GM23338 (cell line): ENCODE results near the gene MCC. TPM values are rescaled to one million over a fixed set of nuclear protein-coding genes. Genes with fewer than 3 reads are reported as not detected.

Source experiments
- ATAC-seq: fragments of 200-7000 bp; cut with Tn5 transposase; 3 replicates; pipeline ENCODE4 v1.9.1; 2020
- DNase-seq: peaks from one replicate; pipeline ENCODE4 v3.0.0-alpha.2; 2015; ENCODE audit warnings: low spot score
- H2AFZ ChIP-seq: fragments of 200-600 bp; sonication (generic); 2 replicates; pipeline ENCODE4 v1.8.0; 2016; ENCODE audit warnings: antibody characterized with exemption, mild to moderate bottlenecking, moderate library complexity
- H3F3A ChIP-seq: fragments of 200-600 bp; sonication (generic); replicated peaks from 2 replicates; pipeline ENCODE4 v1.8.0; 2017; ENCODE audit warnings: antibody characterized with exemption, mixed run types, low read depth
- H3K27ac ChIP-seq: fragments of 200-600 bp; sonication (generic); 2 replicates; pipeline ENCODE4 v1.6.1; 2016; ENCODE audit warnings: low read depth
- H3K27me3 ChIP-seq: fragments of 200-600 bp; sonication (generic); 2 replicates; pipeline ENCODE4 v1.8.0; 2016; ENCODE audit warnings: mild to moderate bottlenecking, mixed run types, moderate library complexity; ENCODE audit not compliant: insufficient read depth
- H3K36me3 ChIP-seq: fragments of 200-600 bp; sonication (generic); 2 replicates; pipeline ENCODE4 v1.8.0; 2016; ENCODE audit warnings: mild to moderate bottlenecking; ENCODE audit not compliant: insufficient read depth
- H3K4me1 ChIP-seq: fragments of 200-600 bp; sonication (generic); 2 replicates; pipeline ENCODE4 v1.8.0; 2016; ENCODE audit warnings: mild to moderate bottlenecking, moderate library complexity; ENCODE audit not compliant: insufficient read depth
- H3K4me2 ChIP-seq: fragments of 200-600 bp; sonication (generic); 2 replicates; pipeline ENCODE4 v1.7.1; 2017; ENCODE audit warnings: mixed run types
- H3K4me3 ChIP-seq: fragments of 200-600 bp; sonication (generic); 2 replicates; pipeline ENCODE4 v1.6.1; 2016; ENCODE audit warnings: mixed run types
- H3K79me2 ChIP-seq: fragments of 200-600 bp; sonication (generic); replicated peaks from 2 replicates; pipeline ENCODE4 v1.8.0; 2017; ENCODE audit warnings: mild to moderate bottlenecking; ENCODE audit not compliant: insufficient read depth
- H3K9me2 ChIP-seq: fragments of 200-600 bp; sonication (generic); 2 replicates; pipeline ENCODE4 v1.8.0; 2017; ENCODE audit not compliant: insufficient read depth
- H4K20me1 ChIP-seq: fragments of 200-600 bp; sonication (generic); replicated peaks from 2 replicates; pipeline ENCODE4 v1.8.0; 2017; ENCODE audit warnings: mild to moderate bottlenecking; ENCODE audit not compliant: insufficient read depth
- H3K27ac Mint-ChIP-seq: 2 replicates; pipeline ENCODE4 v1.8.0; 2020; ENCODE audit warnings: inconsistent platforms, mild to moderate bottlenecking, moderate library complexity, mixed read lengths
- H3K27me3 Mint-ChIP-seq: 3 replicates; pipeline ENCODE4 v1.8.0; 2022; ENCODE audit warnings: low read depth, mild to moderate bottlenecking, moderate library complexity, mixed read lengths, inconsistent platforms; ENCODE audit not compliant: insufficient read depth, poor library complexity
- H3K36me3 Mint-ChIP-seq: 3 replicates; pipeline ENCODE4 v1.8.0; 2021; ENCODE audit warnings: low read depth, mild to moderate bottlenecking, inconsistent platforms, moderate library complexity, mixed read lengths
- H3K4me1 Mint-ChIP-seq: 3 replicates; pipeline ENCODE4 v1.8.0; 2020; ENCODE audit warnings: mild to moderate bottlenecking, inconsistent platforms, mixed read lengths
- H3K4me3 Mint-ChIP-seq: 3 replicates; pipeline ENCODE4 v1.8.0; 2021; ENCODE audit warnings: moderate library complexity, mild to moderate bottlenecking, inconsistent platforms, mixed read lengths
- H3K9me3 Mint-ChIP-seq: 3 replicates; pipeline ENCODE4 v1.8.0; 2020; ENCODE audit warnings: moderate library complexity, mild to moderate bottlenecking, inconsistent platforms, mixed read lengths
- EZH2 ChIP-seq: fragments of 200-600 bp; sonication (generic); IDR thresholded peaks from one replicate; pipeline ENCODE4 v1.8.0; 2017; ENCODE audit warnings: antibody characterized with exemption, mild to moderate bottlenecking, low read depth; ENCODE audit not compliant: unreplicated experiment
- EZH2phosphoT487 ChIP-seq: fragments of 200-600 bp; sonication (generic); IDR thresholded peaks from one replicate; pipeline ENCODE4 v1.8.1; 2018; ENCODE audit warnings: antibody characterized with exemption; ENCODE audit not compliant: unreplicated experiment
- JUNB ChIP-seq: IDR thresholded peaks from one replicate; pipeline ENCODE4 v1.6.1; 2016; ENCODE audit warnings: antibody characterized with exemption; ENCODE audit not compliant: unreplicated experiment
- ZNF114 ChIP-seq: fragments of 250-450 bp; sonication (Bioruptor Pico); IDR thresholded peaks from 2 replicates; pipeline ENCODE4 v1.5.0; 2020; ENCODE audit warnings: mild to moderate bottlenecking, moderate library complexity
- polyA plus RNA-seq: library from polyadenylated mRNA; unstranded; fragments of >200 nt; fragmentation: Nextera tagmentation; extraction: Ambion mirVana; gene quantifications from 2 replicates; pipeline ENCODE4 v1.2.1, GENCODE V29; 2016
- total RNA-seq: library from RNA; depleted of rRNA; stranded (reverse); fragments of >200 nt; shearing (Covaris generic); gene quantifications from 2 replicates; pipeline ENCODE4 v1.2.3, GENCODE V29; 2014
- TF ChIP-seq, protein P1 (sequence below): IDR thresholded peaks from 2 replicates; pipeline ENCODE4 v1.6.1; 2016; ENCODE audit warnings: antibody characterized with exemption
- TF ChIP-seq, protein P2 (sequence below): fragments of 250-450 bp; sonication (Bioruptor Pico); IDR thresholded peaks from 2 replicates; pipeline ENCODE4 v1.5.0; 2020; ENCODE audit warnings: mild to moderate bottlenecking, moderate library complexity
- TF ChIP-seq, protein P3 (sequence below), 2 experiments: fragments of 200-600 bp in 1 of 2; sonication (generic) in 1 of 2; conservative IDR thresholded peaks; 2 replicates each; pipeline versions ENCODE4 v1.5.1 to v1.6.1; 2016 to 2017; ENCODE audit warnings: antibody characterized with exemption in 2 of 2, low read depth in 2 of 2, mild to moderate bottlenecking in 2 of 2, moderate library complexity in 1 of 2
- TF ChIP-seq, protein P4 (sequence below): IDR thresholded peaks from one replicate; pipeline ENCODE4 v1.6.1; 2018; ENCODE audit warnings: antibody characterized with exemption; ENCODE audit not compliant: unreplicated experiment

MCC gene
- total and polyA plus RNA-seq, 2 experiments from 2014 or later, result 3.8 to 10.1 TPM

DNA sequence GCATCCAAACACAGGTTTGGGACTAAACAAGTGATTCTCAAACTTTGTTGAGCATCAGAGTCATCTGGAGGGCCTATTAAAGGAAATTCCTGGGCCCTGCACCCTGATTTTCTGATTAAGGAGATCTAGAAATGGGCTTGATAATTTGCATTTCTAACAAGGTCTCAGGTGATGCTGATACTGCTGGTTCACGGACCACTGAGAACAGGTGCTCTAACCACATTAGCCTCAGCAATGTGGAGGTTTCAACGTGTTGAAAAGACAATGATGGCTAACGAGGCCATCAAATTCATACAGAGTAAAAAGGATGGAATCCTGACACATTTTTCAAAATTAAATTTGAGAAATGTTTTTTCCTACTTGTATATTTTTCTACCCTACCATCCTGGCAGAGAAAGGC, 225.6 kb downstream of the MCC start:
- Histone ChIP-seq H3K36me3 (no peaks in the 10 kb centered on the region), H3F3A (no peaks in the 10 kb centered on the region), H3K27me3 (no peaks in the 10 kb centered on the region), H3K4me1 (peaks cover 14% of the 10 kb centered on the region), H4K20me1 (no peaks in the 10 kb centered on the region), H3K79me2 (no peaks in the 10 kb centered on the region; the same call in 1 of the 2 replicates), H3K4me3 (no peak overlapping the region), H3K27ac (no peak overlapping the region), H3K4me2 (no peak overlapping the region), H3K9me2 (no peaks in the 10 kb centered on the region; the same call in 1 of the 2 replicates), H2AFZ (no peak overlapping the region)
- Mint-ChIP-seq H3K27ac (no peak overlapping the region), H3K9me3 (peaks cover 2% of the 10 kb centered on the region; the same call in 2 of the 3 replicates), H3K36me3 (peaks cover 6% of the 10 kb centered on the region), H3K4me1 (peaks cover 36% of the 10 kb centered on the region), H3K4me3 (no peak overlapping the region), H3K27me3 (peaks cover 2% of the 10 kb centered on the region)
- ATAC-seq, result no peak
- DNase-seq, result no peak
- no peak for TF ChIP-seq EZH2
- no peak for TF ChIP-seq JUNB
- TF ChIP-seq, protein P1, sequence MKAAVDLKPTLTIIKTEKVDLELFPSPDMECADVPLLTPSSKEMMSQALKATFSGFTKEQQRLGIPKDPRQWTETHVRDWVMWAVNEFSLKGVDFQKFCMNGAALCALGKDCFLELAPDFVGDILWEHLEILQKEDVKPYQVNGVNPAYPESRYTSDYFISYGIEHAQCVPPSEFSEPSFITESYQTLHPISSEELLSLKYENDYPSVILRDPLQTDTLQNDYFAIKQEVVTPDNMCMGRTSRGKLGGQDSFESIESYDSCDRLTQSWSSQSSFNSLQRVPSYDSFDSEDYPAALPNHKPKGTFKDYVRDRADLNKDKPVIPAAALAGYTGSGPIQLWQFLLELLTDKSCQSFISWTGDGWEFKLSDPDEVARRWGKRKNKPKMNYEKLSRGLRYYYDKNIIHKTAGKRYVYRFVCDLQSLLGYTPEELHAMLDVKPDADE, result no peak
- TF ChIP-seq EZH2phosphoT487, result no peak
- TF ChIP-seq, protein P2, sequence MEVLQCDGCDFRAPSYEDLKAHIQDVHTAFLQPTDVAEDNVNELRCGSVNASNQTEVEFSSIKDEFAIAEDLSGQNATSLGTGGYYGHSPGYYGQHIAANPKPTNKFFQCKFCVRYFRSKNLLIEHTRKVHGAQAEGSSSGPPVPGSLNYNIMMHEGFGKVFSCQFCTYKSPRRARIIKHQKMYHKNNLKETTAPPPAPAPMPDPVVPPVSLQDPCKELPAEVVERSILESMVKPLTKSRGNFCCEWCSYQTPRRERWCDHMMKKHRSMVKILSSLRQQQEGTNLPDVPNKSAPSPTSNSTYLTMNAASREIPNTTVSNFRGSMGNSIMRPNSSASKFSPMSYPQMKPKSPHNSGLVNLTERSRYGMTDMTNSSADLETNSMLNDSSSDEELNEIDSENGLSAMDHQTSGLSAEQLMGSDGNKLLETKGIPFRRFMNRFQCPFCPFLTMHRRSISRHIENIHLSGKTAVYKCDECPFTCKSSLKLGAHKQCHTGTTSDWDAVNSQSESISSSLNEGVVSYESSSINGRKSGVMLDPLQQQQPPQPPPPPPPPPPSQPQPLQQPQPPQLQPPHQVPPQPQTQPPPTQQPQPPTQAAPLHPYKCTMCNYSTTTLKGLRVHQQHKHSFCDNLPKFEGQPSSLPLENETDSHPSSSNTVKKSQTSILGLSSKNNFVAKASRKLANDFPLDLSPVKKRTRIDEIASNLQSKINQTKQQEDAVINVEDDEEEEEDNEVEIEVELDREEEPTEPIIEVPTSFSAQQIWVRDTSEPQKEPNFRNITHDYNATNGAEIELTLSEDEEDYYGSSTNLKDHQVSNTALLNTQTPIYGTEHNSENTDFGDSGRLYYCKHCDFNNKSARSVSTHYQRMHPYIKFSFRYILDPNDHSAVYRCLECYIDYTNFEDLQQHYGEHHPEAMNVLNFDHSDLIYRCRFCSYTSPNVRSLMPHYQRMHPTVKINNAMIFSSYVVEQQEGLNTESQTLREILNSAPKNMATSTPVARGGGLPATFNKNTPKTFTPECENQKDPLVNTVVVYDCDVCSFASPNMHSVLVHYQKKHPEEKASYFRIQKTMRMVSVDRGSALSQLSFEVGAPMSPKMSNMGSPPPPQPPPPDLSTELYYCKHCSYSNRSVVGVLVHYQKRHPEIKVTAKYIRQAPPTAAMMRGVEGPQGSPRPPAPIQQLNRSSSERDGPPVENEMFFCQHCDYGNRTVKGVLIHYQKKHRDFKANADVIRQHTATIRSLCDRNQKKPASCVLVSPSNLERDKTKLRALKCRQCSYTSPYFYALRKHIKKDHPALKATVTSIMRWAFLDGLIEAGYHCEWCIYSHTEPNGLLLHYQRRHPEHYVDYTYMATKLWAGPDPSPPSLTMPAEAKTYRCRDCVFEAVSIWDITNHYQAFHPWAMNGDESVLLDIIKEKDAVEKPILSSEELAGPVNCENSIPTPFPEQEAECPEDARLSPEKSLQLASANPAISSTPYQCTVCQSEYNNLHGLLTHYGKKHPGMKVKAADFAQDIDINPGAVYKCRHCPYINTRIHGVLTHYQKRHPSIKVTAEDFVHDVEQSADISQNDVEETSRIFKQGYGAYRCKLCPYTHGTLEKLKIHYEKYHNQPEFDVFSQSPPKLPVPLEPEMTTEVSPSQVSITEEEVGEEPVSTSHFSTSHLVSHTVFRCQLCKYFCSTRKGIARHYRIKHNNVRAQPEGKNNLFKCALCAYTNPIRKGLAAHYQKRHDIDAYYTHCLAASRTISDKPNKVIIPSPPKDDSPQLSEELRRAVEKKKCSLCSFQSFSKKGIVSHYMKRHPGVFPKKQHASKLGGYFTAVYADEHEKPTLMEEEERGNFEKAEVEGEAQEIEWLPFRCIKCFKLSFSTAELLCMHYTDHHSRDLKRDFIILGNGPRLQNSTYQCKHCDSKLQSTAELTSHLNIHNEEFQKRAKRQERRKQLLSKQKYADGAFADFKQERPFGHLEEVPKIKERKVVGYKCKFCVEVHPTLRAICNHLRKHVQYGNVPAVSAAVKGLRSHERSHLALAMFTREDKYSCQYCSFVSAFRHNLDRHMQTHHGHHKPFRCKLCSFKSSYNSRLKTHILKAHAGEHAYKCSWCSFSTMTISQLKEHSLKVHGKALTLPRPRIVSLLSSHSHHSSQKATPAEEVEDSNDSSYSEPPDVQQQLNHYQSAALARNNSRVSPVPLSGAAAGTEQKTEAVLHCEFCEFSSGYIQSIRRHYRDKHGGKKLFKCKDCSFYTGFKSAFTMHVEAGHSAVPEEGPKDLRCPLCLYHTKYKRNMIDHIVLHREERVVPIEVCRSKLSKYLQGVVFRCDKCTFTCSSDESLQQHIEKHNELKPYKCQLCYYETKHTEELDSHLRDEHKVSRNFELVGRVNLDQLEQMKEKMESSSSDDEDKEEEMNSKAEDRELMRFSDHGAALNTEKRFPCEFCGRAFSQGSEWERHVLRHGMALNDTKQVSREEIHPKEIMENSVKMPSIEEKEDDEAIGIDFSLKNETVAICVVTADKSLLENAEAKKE (CRISPR knock-in tag), result no peak
- TF ChIP-seq, protein P3, sequence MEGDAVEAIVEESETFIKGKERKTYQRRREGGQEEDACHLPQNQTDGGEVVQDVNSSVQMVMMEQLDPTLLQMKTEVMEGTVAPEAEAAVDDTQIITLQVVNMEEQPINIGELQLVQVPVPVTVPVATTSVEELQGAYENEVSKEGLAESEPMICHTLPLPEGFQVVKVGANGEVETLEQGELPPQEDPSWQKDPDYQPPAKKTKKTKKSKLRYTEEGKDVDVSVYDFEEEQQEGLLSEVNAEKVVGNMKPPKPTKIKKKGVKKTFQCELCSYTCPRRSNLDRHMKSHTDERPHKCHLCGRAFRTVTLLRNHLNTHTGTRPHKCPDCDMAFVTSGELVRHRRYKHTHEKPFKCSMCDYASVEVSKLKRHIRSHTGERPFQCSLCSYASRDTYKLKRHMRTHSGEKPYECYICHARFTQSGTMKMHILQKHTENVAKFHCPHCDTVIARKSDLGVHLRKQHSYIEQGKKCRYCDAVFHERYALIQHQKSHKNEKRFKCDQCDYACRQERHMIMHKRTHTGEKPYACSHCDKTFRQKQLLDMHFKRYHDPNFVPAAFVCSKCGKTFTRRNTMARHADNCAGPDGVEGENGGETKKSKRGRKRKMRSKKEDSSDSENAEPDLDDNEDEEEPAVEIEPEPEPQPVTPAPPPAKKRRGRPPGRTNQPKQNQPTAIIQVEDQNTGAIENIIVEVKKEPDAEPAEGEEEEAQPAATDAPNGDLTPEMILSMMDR (conservative IDR thresholded peaks at IDR 0.05; ENCODE audit: low read depth in 2 of 2), result no peak
- TF ChIP-seq, protein P4, sequence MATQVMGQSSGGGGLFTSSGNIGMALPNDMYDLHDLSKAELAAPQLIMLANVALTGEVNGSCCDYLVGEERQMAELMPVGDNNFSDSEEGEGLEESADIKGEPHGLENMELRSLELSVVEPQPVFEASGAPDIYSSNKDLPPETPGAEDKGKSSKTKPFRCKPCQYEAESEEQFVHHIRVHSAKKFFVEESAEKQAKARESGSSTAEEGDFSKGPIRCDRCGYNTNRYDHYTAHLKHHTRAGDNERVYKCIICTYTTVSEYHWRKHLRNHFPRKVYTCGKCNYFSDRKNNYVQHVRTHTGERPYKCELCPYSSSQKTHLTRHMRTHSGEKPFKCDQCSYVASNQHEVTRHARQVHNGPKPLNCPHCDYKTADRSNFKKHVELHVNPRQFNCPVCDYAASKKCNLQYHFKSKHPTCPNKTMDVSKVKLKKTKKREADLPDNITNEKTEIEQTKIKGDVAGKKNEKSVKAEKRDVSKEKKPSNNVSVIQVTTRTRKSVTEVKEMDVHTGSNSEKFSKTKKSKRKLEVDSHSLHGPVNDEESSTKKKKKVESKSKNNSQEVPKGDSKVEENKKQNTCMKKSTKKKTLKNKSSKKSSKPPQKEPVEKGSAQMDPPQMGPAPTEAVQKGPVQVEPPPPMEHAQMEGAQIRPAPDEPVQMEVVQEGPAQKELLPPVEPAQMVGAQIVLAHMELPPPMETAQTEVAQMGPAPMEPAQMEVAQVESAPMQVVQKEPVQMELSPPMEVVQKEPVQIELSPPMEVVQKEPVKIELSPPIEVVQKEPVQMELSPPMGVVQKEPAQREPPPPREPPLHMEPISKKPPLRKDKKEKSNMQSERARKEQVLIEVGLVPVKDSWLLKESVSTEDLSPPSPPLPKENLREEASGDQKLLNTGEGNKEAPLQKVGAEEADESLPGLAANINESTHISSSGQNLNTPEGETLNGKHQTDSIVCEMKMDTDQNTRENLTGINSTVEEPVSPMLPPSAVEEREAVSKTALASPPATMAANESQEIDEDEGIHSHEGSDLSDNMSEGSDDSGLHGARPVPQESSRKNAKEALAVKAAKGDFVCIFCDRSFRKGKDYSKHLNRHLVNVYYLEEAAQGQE, result no peak
- no peak for TF ChIP-seq ZNF114 (CRISPR knock-in tag)
